ENCODE measurements around the gene MALAT1. TPM values are rescaled to one million over a fixed set of nuclear protein-coding genes. Genes with fewer than 3 reads are reported as not detected.
A peak's percentile ranks its signal among the peaks of the same experiment; 100 is the strongest.
"Not testable (repeated sequence)": the region's sequence is repeated elsewhere in the genome, so short reads cannot be mapped to it uniquely, and the experiment has no call there.

Gene MALAT1
- total and polyA plus RNA-seq, 8 donors: 608 to 15,875 (median 753) TPM

DNA sequence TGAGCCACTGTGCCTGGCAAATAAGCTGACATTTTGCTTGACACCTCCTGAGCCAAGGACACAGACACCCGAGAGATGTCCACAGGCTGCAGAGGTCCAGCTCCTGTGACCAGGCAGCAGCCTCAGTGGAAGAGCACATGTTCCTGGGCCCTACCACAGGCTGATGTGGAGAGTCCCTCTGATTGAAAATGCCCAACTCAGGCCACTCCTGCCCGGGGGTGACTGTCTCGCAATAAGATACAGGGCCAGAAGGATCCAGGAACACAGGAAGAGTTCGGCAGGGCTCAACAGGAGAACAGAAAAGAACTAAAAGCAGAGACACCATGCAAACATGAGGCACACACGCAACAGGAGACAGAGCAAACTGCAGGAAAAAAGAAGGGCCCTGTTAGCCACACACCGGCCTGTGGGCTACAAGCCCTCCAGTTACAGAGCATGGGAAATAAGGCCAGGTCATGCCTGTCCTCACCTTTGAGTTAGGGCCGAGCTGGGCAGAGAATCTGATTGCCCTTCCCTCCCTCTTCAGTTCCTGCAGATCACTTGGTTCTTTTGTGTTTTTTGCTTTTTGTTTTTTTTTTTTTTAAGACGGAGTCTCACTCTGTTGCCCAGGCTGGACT lies 28.3 kb upstream of the MALAT1 start:
- Histone ChIP-seq H3K9me3 (no peaks in the 10 kb centered on the region), H3K4me3 (no peak overlapping the region), H3K4me1 (peaks cover 7 to 41% of the 10 kb centered on the region in 2 donors), H3K27me3 (no peaks in the 10 kb centered on the region), H3K27ac (peak overlapping the region; percentile 89 to 91), H3K36me3 (no peaks in the 10 kb centered on the region)
- ATAC-seq (no peak), DNase-seq (no peak)
- intact Hi-C loops (cut with DNase I): no loop called here
- TF ChIP-seq, protein P1, sequence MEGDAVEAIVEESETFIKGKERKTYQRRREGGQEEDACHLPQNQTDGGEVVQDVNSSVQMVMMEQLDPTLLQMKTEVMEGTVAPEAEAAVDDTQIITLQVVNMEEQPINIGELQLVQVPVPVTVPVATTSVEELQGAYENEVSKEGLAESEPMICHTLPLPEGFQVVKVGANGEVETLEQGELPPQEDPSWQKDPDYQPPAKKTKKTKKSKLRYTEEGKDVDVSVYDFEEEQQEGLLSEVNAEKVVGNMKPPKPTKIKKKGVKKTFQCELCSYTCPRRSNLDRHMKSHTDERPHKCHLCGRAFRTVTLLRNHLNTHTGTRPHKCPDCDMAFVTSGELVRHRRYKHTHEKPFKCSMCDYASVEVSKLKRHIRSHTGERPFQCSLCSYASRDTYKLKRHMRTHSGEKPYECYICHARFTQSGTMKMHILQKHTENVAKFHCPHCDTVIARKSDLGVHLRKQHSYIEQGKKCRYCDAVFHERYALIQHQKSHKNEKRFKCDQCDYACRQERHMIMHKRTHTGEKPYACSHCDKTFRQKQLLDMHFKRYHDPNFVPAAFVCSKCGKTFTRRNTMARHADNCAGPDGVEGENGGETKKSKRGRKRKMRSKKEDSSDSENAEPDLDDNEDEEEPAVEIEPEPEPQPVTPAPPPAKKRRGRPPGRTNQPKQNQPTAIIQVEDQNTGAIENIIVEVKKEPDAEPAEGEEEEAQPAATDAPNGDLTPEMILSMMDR (IDR thresholded peaks at IDR 0.05): no peak

DNA sequence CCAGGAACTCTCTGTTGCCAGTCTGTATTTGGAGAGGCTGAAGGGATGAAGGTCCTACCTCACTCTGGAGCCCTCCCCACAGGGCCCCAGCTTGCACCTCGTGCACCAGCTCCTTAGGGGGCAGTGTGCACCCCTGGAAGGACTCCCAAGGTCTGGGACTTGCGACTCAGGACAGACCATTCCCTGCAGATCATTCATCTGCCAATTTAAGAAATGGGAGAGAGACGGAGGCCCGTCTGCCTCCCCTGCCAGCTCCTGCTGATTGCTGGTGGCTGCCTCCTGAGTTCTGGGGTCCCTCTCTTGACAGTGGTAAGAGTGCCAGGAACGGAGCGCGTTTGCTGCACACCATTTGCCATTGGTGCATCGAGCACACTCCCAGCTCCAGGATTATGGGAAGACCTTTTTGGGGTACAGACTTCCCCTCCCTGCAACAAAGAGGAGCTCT lies 27.4 kb upstream of the MALAT1 start:
- Histone ChIP-seq H3K27me3 (no peaks in the 10 kb centered on the region), H3K4me1 (peaks cover 9 to 51% of the 10 kb centered on the region in 2 donors), H3K27ac (peak overlapping the region; percentile 89 to 91), H3K4me3 (peak overlapping the region in 1 of 2 donors; percentile 23), H3K9me3 (no peaks in the 10 kb centered on the region), H3K36me3 (no peaks in the 10 kb centered on the region)
- ATAC-seq (peak; percentile 81), DNase-seq (peak in 2 of 4 donors; percentile 78 to 86)
- intact Hi-C loops (cut with DNase I): no loop called here
- TF ChIP-seq, protein P1 (IDR thresholded peaks at IDR 0.05): peak; percentile 35 to 67

DNA sequence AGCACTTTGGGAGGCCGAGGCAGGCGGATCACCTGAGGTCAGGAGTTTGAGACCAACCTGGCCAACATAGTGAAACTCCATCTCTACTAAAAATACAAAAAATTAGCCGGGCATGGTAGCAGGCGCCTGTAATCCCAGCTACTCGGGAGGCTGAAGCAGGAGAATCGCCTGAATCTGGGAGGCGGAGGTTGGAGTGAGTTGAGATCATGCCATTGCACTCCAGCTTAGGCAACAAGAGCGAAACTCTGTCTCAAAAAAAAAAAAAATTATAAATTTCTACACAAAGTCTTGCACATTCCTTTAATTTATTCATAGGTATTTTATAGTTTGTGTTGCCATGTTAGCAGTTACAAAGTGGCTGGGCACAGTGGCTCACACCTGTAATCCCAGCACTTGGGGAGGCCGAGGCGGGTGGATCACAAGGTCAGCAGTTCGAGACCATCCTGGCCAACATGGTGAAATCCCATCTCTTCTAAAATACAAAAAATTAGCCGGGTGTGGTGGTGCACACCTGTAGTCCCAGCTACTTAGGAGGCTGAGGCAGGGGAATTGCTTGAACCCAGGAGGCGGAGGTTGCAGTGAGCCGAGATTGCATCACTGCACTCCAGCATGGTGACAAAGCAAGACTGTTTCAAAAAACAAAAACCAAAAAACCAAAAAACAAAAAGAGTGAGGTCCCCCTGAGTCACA lies 26.1 kb upstream of the MALAT1 start:
- ATAC-seq; H3K9me3 ChIP-seq; intact Hi-C loops (cut with DNase I); DNase-seq; H3K27me3 ChIP-seq; H3K36me3 ChIP-seq: not testable (repeated sequence)
- H3K4me3 ChIP-seq: peak overlapping the region in 1 of 2 donors; percentile 9
- H3K4me1 ChIP-seq: peaks cover 11 to 56% of the 10 kb centered on the region in 2 donors
- peak overlapping the region; percentile 81 to 89 for H3K27ac ChIP-seq

DNA sequence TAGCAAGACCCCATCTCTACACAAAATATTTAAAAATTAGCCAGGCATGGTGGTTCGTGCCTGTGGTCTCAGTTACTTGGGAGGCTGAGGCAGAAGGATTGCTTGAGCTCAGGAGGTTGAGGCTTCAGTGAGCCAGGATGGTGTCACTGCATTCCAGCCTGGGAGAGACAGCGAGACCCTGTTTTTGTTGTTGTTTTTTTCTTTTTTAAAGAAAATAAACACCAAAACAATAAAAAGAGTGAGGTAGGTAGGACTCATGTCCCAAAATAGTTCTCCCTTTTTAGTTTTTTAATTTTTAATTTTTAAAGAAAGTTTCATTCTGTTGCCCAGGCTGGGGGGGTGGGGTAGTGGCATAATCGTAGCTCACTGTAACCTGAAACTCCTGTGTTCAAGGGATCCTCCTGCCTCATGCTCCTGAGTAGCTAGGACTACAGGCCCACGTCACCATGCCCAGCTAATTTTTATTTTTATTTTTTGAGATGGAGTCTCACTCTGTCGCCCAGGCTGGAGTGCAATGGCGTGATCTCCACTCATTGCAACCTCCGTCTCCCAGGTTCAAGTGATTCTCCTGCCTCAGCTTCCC lies 25.5 kb upstream of the MALAT1 start:
- H3K27me3 ChIP-seq: no peaks in the 10 kb centered on the region
- peak overlapping the region; percentile 81 to 89 for H3K27ac ChIP-seq
- no peak for DNase-seq
- no peak for ATAC-seq
- TF ChIP-seq, protein P1 (IDR thresholded peaks at IDR 0.05): no peak
- intact Hi-C loops (cut with DNase I): no loop called here
- H3K4me1 ChIP-seq: peaks cover 17 to 62% of the 10 kb centered on the region in 2 donors
- H3K4me3 ChIP-seq: no peak overlapping the region
- H3K36me3 ChIP-seq: no peaks in the 10 kb centered on the region
- H3K9me3 ChIP-seq: no peaks in the 10 kb centered on the region

DNA sequence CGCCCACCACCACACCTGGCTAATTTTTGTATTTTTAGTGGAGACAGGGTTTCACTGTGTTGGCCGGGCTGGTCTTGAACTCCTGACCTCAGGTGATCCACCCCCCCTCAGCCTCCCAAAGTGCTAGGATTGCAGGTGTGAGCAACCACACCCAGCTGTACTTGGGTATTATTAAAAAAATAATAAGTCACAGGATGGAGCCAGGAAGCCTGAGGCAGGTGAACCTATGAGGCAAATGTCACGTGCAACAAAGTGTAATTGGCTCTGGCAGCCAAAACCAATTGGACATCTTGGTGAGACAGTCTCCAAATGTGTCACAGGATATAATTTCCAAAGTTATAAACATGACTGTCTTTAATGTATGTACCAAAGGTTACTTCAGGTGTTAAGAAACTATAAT lies 24.0 kb upstream of the MALAT1 start:
- ATAC-seq (no peak), DNase-seq (peak in 1 of 4 donors; percentile 30)
- H3K36me3 ChIP-seq: no peaks in the 10 kb centered on the region
- no peak overlapping the region for H3K27ac ChIP-seq
- H3K4me3 ChIP-seq: no peak overlapping the region
- H3K4me1 ChIP-seq: peaks cover 21 to 76% of the 10 kb centered on the region in 2 donors
- TF ChIP-seq, protein P1 (IDR thresholded peaks at IDR 0.05): no peak
- intact Hi-C loops (cut with DNase I): no loop called here
- no peaks in the 10 kb centered on the region for H3K27me3 ChIP-seq
- no peaks in the 10 kb centered on the region for H3K9me3 ChIP-seq
